HG02938 (cell line): ENCODE results near the gene NPTXR.

Experiments used
- ATAC-seq: cut with Tn5 transposase; IDR thresholded peaks from one replicate; pipeline ENCODE4 v1.9.1; 2021; ENCODE audit warnings: mild to moderate bottlenecking, moderate library complexity; ENCODE audit not compliant: unreplicated experiment

The NPTXR gene

GRCh38 chr22:38853196-38853651, 9.4 kb upstream of the NPTXR start:
- no peak for ATAC-seq

- no peak for ATAC-seq
Observed at GRCh38 chr22:38852522-38852921, 8.7 kb upstream of the NPTXR start.

GRCh38 chr22:38850941-38851849, 7.4 kb upstream of the NPTXR start:
- no peak for ATAC-seq

- ATAC-seq = no peak
Observed at GRCh38 chr22:38850399-38850798, 6.6 kb upstream of the NPTXR start.

GRCh38 chr22:38849811-38850210, 6.0 kb upstream of the NPTXR start:
- no peak for ATAC-seq

- ATAC-seq = no peak
Observed at GRCh38 chr22:38846412-38846811, 2.6 kb upstream of the NPTXR start.

GRCh38 chr22:38845004-38845740, 1.3 kb upstream of the NPTXR start:
- no peak for ATAC-seq

- ATAC-seq = no peak
Observed at GRCh38 chr22:38844315-38845003, 631 bp upstream of the NPTXR start.

- no peak for ATAC-seq
Observed at GRCh38 chr22:38843201-38843656, 599 bp downstream of the NPTXR start.

- no peak for ATAC-seq
Observed at GRCh38 chr22:38842512-38843200, 1.2 kb downstream of the NPTXR start.

GRCh38 chr22:38841635-38842034, 2.2 kb downstream of the NPTXR start:
- no peak for ATAC-seq

- ATAC-seq = no peak
Observed at GRCh38 chr22:38841211-38841610, 2.6 kb downstream of the NPTXR start.

- no peak for ATAC-seq
Observed at GRCh38 chr22:38840129-38840528, 3.7 kb downstream of the NPTXR start.

GRCh38 chr22:38839686-38840085, 4.1 kb downstream of the NPTXR start:
- ATAC-seq = no peak

GRCh38 chr22:38837414-38837928, 6.4 kb downstream of the NPTXR start:
- no peak for ATAC-seq

- ATAC-seq = no peak
Observed at GRCh38 chr22:38835888-38836301, 7.9 kb downstream of the NPTXR start.

GRCh38 chr22:38834991-38835390, 8.8 kb downstream of the NPTXR start:
- ATAC-seq = no peak

- ATAC-seq = no peak
Observed at GRCh38 chr22:38834215-38834953, 9.4 kb downstream of the NPTXR start.

- ATAC-seq = no peak
Observed at GRCh38 chr22:38833061-38833460, 10.8 kb downstream of the NPTXR start.
